WTC11 (cell line): Measurements from ENCODE around the gene MACROD2. TPM values are rescaled to one million over a fixed set of nuclear protein-coding genes. Genes with fewer than 3 reads are reported as not detected.

ENCODE experiments used
- ATAC-seq: fragments of 200-7000 bp; cut with Tn5 transposase; 2 replicates; pipeline ENCODE4 v1.10.0; 2021; ENCODE audit warnings: mild to moderate bottlenecking, moderate library complexity
- CTCF ChIA-PET: fragments of 300-600 bp; sonication (Branson Sonifier 250); formaldehyde crosslinking; loops from one replicate; lab custom pipeline; 2021; ENCODE audit warnings: antibody characterized with exemption; lab: Charles Lee
- POLR2A ChIA-PET: fragments of 350-600 bp; sonication (Branson Sonifier 250); formaldehyde crosslinking; loops from one replicate; lab custom pipeline; 2021; ENCODE audit warnings: antibody characterized with exemption; lab: Charles Lee
- DNase-seq: peaks from one replicate; pipeline ENCODE4 v3.0.0; 2021; ENCODE audit warnings: low spot score
- H3K27ac Mint-ChIP-seq: 2 replicates; pipeline ENCODE4 v1.8.0; 2021; ENCODE audit warnings: mixed read lengths
- H3K27me3 Mint-ChIP-seq: 2 replicates; pipeline ENCODE4 v1.8.0; 2021; ENCODE audit warnings: low read depth, mild to moderate bottlenecking, moderate library complexity, mixed read lengths
- H3K36me3 Mint-ChIP-seq: 2 replicates; pipeline ENCODE4 v1.8.0; 2021; ENCODE audit warnings: mixed read lengths
- H3K4me1 Mint-ChIP-seq: 2 replicates; pipeline ENCODE4 v1.8.0; 2022; ENCODE audit warnings: mixed read lengths
- H3K4me3 Mint-ChIP-seq: 2 replicates; pipeline ENCODE4 v1.8.0; 2021; ENCODE audit warnings: mild to moderate bottlenecking, moderate library complexity, mixed read lengths
- H3K9me3 Mint-ChIP-seq: 2 replicates; pipeline ENCODE4 v1.8.0; 2021; ENCODE audit warnings: mixed read lengths
- ATF6 ChIP-seq: sonication (generic); formaldehyde crosslinking; IDR thresholded peaks from 2 replicates; pipeline ENCODE4 v1.8.1; 2023; ENCODE audit warnings: mild to moderate bottlenecking, missing genetic modification reagents
- CBFB ChIP-seq: sonication (generic); formaldehyde crosslinking; IDR thresholded peaks from 2 replicates; pipeline ENCODE4 v1.8.1; 2022; ENCODE audit warnings: mild to moderate bottlenecking, low read depth, missing genetic modification reagents
- CREM ChIP-seq: sonication (generic); formaldehyde crosslinking; IDR thresholded peaks from 2 replicates; pipeline ENCODE4 v1.8.1; 2022; ENCODE audit warnings: mild to moderate bottlenecking, missing genetic modification reagents, moderate library complexity
- CTCF ChIP-seq: fragments of 200-600 bp; IDR thresholded peaks from 2 replicates; pipeline ENCODE4 v1.8.0; 2022; ENCODE audit warnings: antibody characterized with exemption
- E2F1 ChIP-seq: sonication (generic); formaldehyde crosslinking; IDR thresholded peaks from 2 replicates; pipeline ENCODE4 v1.8.0; 2022; ENCODE audit warnings: mild to moderate bottlenecking, missing genetic modification reagents
- FOXK1 ChIP-seq: sonication (generic); formaldehyde crosslinking; IDR thresholded peaks from 2 replicates; pipeline ENCODE4 v1.8.0; 2022; ENCODE audit warnings: mild to moderate bottlenecking, moderate library complexity, missing genetic modification reagents
- JAZF1 ChIP-seq: fragments of 250-450 bp; sonication (Bioruptor Pico); IDR thresholded peaks from 2 replicates; pipeline ENCODE4 v1.9.0; 2021; ENCODE audit warnings: moderate library complexity, mild to moderate bottlenecking, inconsistent platforms
- NFE2L1 ChIP-seq: sonication (generic); formaldehyde crosslinking; IDR thresholded peaks from 2 replicates; pipeline ENCODE4 v1.8.1; 2023; ENCODE audit warnings: missing genetic modification reagents
- NR2C2 ChIP-seq: sonication (generic); formaldehyde crosslinking; IDR thresholded peaks from 2 replicates; pipeline ENCODE4 v1.8.0; 2022; ENCODE audit warnings: mild to moderate bottlenecking, missing genetic modification reagents
- NR3C1 ChIP-seq: sonication (generic); formaldehyde crosslinking; conservative IDR thresholded peaks from 2 replicates; pipeline ENCODE4 v1.8.1; 2023; ENCODE audit warnings: low read depth, mild to moderate bottlenecking, missing genetic modification reagents
- SMAD3 ChIP-seq: sonication (generic); formaldehyde crosslinking; IDR thresholded peaks from 2 replicates; pipeline ENCODE4 v1.8.0; 2022; ENCODE audit warnings: missing genetic modification reagents, mild to moderate bottlenecking, borderline replicate concordance
- STAT6 ChIP-seq: sonication (generic); formaldehyde crosslinking; conservative IDR thresholded peaks from 2 replicates; pipeline ENCODE4 v1.8.1; 2023; ENCODE audit warnings: mild to moderate bottlenecking, low read depth, missing genetic modification reagents, moderate library complexity
- ZBTB43 ChIP-seq: sonication (generic); formaldehyde crosslinking; IDR thresholded peaks from 2 replicates; pipeline ENCODE4 v1.8.1; 2023; ENCODE audit warnings: mild to moderate bottlenecking, missing genetic modification reagents
- ZNF138 ChIP-seq: sonication (generic); formaldehyde crosslinking; conservative IDR thresholded peaks from 2 replicates; pipeline ENCODE4 v1.8.1; 2022; ENCODE audit warnings: mild to moderate bottlenecking, moderate library complexity, missing genetic modification reagents
- ZNF263 ChIP-seq: sonication (generic); formaldehyde crosslinking; IDR thresholded peaks from 2 replicates; pipeline ENCODE4 v1.8.1; 2022; ENCODE audit warnings: low read depth, mild to moderate bottlenecking, moderate library complexity, missing genetic modification reagents
- ZNF281 ChIP-seq: sonication (generic); formaldehyde crosslinking; IDR thresholded peaks from 2 replicates; pipeline ENCODE4 v1.8.0; 2023; ENCODE audit warnings: mild to moderate bottlenecking, missing genetic modification reagents
- ZNF396 ChIP-seq: fragments of 250-450 bp; sonication (Bioruptor Pico); IDR thresholded peaks from 2 replicates; pipeline ENCODE4 v1.8.0; 2021; ENCODE audit warnings: mild to moderate bottlenecking, moderate library complexity, borderline replicate concordance
- ZNF416 ChIP-seq: fragments of 250-450 bp; sonication (Bioruptor Pico); IDR thresholded peaks from 2 replicates; pipeline ENCODE4 v1.9.0; 2021; ENCODE audit warnings: mild to moderate bottlenecking, inconsistent platforms
- ZNF423 ChIP-seq: fragments of 250-450 bp; sonication (Bioruptor Pico); IDR thresholded peaks from 2 replicates; pipeline ENCODE4 v2.1.2; 2022; ENCODE audit warnings: mild to moderate bottlenecking, moderate library complexity
- ZNF532 ChIP-seq: fragments of 250-450 bp; sonication (Bioruptor Pico); IDR thresholded peaks from 2 replicates; pipeline ENCODE4 v1.9.0; 2021; ENCODE audit warnings: mild to moderate bottlenecking, borderline replicate concordance
- total RNA-seq: library from RNA; stranded (reverse); gene quantifications from 3 replicates; pipeline ENCODE4 v1.2.3, GENCODE V29; 2021

MACROD2 gene
- total RNA-seq, 1 experiment from 2014 or later: 4.1 TPM

- no peak for DNase-seq
- H3K4me3 Mint-ChIP-seq: no peak overlapping the region
- POLR2A ChIA-PET: no interaction called here
- CTCF ChIA-PET: no interaction called here
- peaks cover 10% of the 10 kb centered on the region for H3K4me1 Mint-ChIP-seq
- no peak overlapping the region for H3K27ac Mint-ChIP-seq
- TF ChIP-seq ZNF532 (no peak), ZNF138 (CRISPR knock-in tag) (no peak), ZNF396 (CRISPR knock-in tag) (no peak), E2F1 (no peak), SMAD3 (CRISPR knock-in tag) (no peak), FOXK1 (CRISPR knock-in tag) (no peak)
- TF ChIP-seq, all 79 proteins: peak for 0
- ATAC-seq: no peak
- Mint-ChIP-seq H3K9me3 (peaks cover 11% of the 10 kb centered on the region), H3K27me3 (no peaks in the 10 kb centered on the region), H3K36me3 (no peaks in the 10 kb centered on the region)
These were observed 1420.6 kb downstream of the MACROD2 start for GRCh38 chr20:15415908-15416307.

GRCh38 chr20:15419856-15420255 lies 1424.5 kb downstream of the MACROD2 start:
- POLR2A ChIA-PET: no interaction called here
- H3K27ac Mint-ChIP-seq: no peak overlapping the region
- ATAC-seq (no peak), DNase-seq (no peak)
- no peaks in the 10 kb centered on the region for H3K27me3 Mint-ChIP-seq
- H3K4me3 Mint-ChIP-seq: no peak overlapping the region
- H3K36me3 Mint-ChIP-seq: no peaks in the 10 kb centered on the region
- H3K9me3 Mint-ChIP-seq: peaks cover 23% of the 10 kb centered on the region
- CTCF ChIA-PET: no interaction called here
- H3K4me1 Mint-ChIP-seq: no peaks in the 10 kb centered on the region
- TF ChIP-seq CBFB: no peak
- no peak for TF ChIP-seq ZNF263 (CRISPR knock-in tag)
- no peak for TF ChIP-seq CTCF
- no peak for TF ChIP-seq NR3C1 (CRISPR knock-in tag)
- TF ChIP-seq ZNF423 (CRISPR knock-in tag): no peak
- no peak for TF ChIP-seq CREM (CRISPR knock-in tag)
- TF ChIP-seq ZNF281 (CRISPR knock-in tag): no peak
- TF ChIP-seq ZBTB43: no peak
- no peak for TF ChIP-seq NR2C2 (CRISPR knock-in tag)
- TF ChIP-seq NFE2L1 (CRISPR knock-in tag): no peak
- TF ChIP-seq ZNF416: no peak
- TF ChIP-seq JAZF1 (CRISPR knock-in tag): no peak
- no peak for TF ChIP-seq ATF6
- no peak for TF ChIP-seq STAT6
